Pulmonary artery endothelial cell (primary cell): Measurements from ENCODE around the gene RGL1. TPM values are rescaled to one million over a fixed set of nuclear protein-coding genes. Genes with fewer than 3 reads are reported as not detected.
"Not testable (repeated sequence)": the region's sequence is repeated elsewhere in the genome, so short reads cannot be mapped to it uniquely, and the experiment has no call there.

Experiments
- DNase-seq: peaks from one replicate; pipeline ENCODE4 v3.0.0-alpha.2; 2011; ENCODE audit warnings: low read depth, low spot score
- total RNA-seq: library from RNA; depleted of rRNA; stranded (reverse); fragments of >200 nt; gene quantifications from 2 replicates; pipeline ENCODE4 v1.2.3, GENCODE V29; 2014

RGL1 gene
- total RNA-seq, 1 donor from 2014 or later: 40.8 TPM

- not testable (repeated sequence) for DNase-seq
Observed at GRCh38 chr1:183785921-183786320, 19.0 kb upstream of the RGL1 start.

- no peak for DNase-seq
Observed at GRCh38 chr1:183787704-183788103, 17.2 kb upstream of the RGL1 start.

GRCh38 chr1:183791319-183791718 lies 13.6 kb upstream of the RGL1 start:
- DNase-seq: no peak

GRCh38 chr1:183792300-183792699 lies 12.6 kb upstream of the RGL1 start:
- no peak for DNase-seq

- no peak for DNase-seq
Observed at GRCh38 chr1:183794088-183794487, 10.8 kb upstream of the RGL1 start.

GRCh38 chr1:183800449-183800848 lies 4.5 kb upstream of the RGL1 start:
- DNase-seq: no peak

- no peak for DNase-seq
Observed at GRCh38 chr1:183801649-183802048, 3.3 kb upstream of the RGL1 start.

- DNase-seq: no peak
Observed at GRCh38 chr1:183804387-183804786, 533 bp upstream of the RGL1 start.

- DNase-seq: no peak
Observed at GRCh38 chr1:183806125-183806524, 1.2 kb downstream of the RGL1 start.

- no peak for DNase-seq
Observed at GRCh38 chr1:183806675-183807074, 1.8 kb downstream of the RGL1 start.

- no peak for DNase-seq
Observed at GRCh38 chr1:183807549-183808168, 2.7 kb downstream of the RGL1 start.

- DNase-seq: no peak
Observed at GRCh38 chr1:183808296-183809027, 3.5 kb downstream of the RGL1 start.

- DNase-seq: no peak
Observed at GRCh38 chr1:183810121-183810520, 5.2 kb downstream of the RGL1 start.

GRCh38 chr1:183810756-183811544 lies 6.0 kb downstream of the RGL1 start:
- DNase-seq: no peak

- no peak for DNase-seq
Observed at GRCh38 chr1:183812128-183812527, 7.2 kb downstream of the RGL1 start.

GRCh38 chr1:183812686-183813569 lies 8.0 kb downstream of the RGL1 start:
- no peak for DNase-seq

GRCh38 chr1:183814121-183814681 lies 9.3 kb downstream of the RGL1 start:
- no peak for DNase-seq

GRCh38 chr1:183816110-183816509 lies 11.2 kb downstream of the RGL1 start:
- no peak for DNase-seq

- DNase-seq: no peak
Observed at GRCh38 chr1:183817576-183818288, 12.8 kb downstream of the RGL1 start.

GRCh38 chr1:183819059-183819458 lies 14.1 kb downstream of the RGL1 start:
- no peak for DNase-seq
